Left lung (tissue), 10 donors: ENCODE measurements around the gene RPS6KA4. TPM values are rescaled to one million over a fixed set of nuclear protein-coding genes. Genes with fewer than 3 reads are reported as not detected.

Experiments
- ATAC-seq: fragments of 200-7000 bp; cut with Tn5 transposase; one replicate; pipeline ENCODE4 v1.9.1; 2020; ENCODE audit warnings: moderate library complexity
- DNase-seq, 4 donors: peaks; one replicate each; pipeline ENCODE4 v3.0.0-alpha.2; 2013 to 2020
- H3K27ac ChIP-seq, 2 donors: fragments of 200-600 bp; sonication (generic) in 1 of 2; one replicate each; pipeline versions ENCODE4 v1.5.0 to v1.8.0; 2020 to 2021
- H3K27me3 ChIP-seq, 2 donors: fragments of 200-600 bp; sonication (generic) in 1 of 2; one replicate each; pipeline versions ENCODE4 v1.5.0 to v1.8.0; 2020 to 2021
- H3K36me3 ChIP-seq, 2 donors: fragments of 200-600 bp; sonication (generic) in 1 of 2; one replicate each; pipeline versions ENCODE4 v1.5.0 to v1.8.0; 2020 to 2021
- H3K4me1 ChIP-seq, 2 donors: fragments of 200-600 bp; one replicate each; pipeline ENCODE4 v1.8.0; 2021
- H3K4me3 ChIP-seq, 2 donors: fragments of 200-600 bp; sonication (generic) in 1 of 2; one replicate each; pipeline versions ENCODE4 v1.5.0 to v1.8.0; 2020 to 2021; ENCODE audit warnings: mild to moderate bottlenecking in 1 of 2
- H3K9me3 ChIP-seq, 2 donors: fragments of 200-600 bp; sonication (generic) in 1 of 2; one replicate each; pipeline versions ENCODE4 v1.5.0 to v1.8.0; 2020 to 2021
- intact Hi-C, 2 donors: fragments of 100-400 bp; cut with DNase I; formaldehyde crosslinking; loops; one replicate each; pipeline versions ENCODE4 v1.11.2 to v1.14.2; 2022
- polyA plus RNA-seq, 6 donors: library from polyadenylated mRNA; unstranded; fragments of 120-200 nt; gene quantifications; one replicate each; pipeline ENCODE4 v1.2.1, GENCODE V29; 2013; ENCODE audit not compliant: insufficient read length in 6 of 6
- total RNA-seq, 2 donors: library from RNA; stranded (reverse); fragmentation: NEBNext Ultra II Directional; extraction: Animal tissue kit (Norgen Biotek cat#: 25700); gene quantifications; one replicate each; pipeline ENCODE4 v1.2.1, GENCODE V29; 2021
- TF ChIP-seq, protein P1 (sequence below), 2 donors: fragments of 200-600 bp; sonication (generic) in 1 of 2; IDR thresholded peaks; one replicate each; pipeline versions ENCODE4 v1.5.0 to v1.8.0; 2021; ENCODE audit warnings: antibody characterized with exemption in 2 of 2
- donor health status: DM: no; HTN: yes; CAD: no.
- donor health status: DM: no; HTN: no; CAD: no.

The RPS6KA4 gene
- total and polyA plus RNA-seq, 8 donors = 10.6 to 57.6 (median 14.1) TPM

DNA sequence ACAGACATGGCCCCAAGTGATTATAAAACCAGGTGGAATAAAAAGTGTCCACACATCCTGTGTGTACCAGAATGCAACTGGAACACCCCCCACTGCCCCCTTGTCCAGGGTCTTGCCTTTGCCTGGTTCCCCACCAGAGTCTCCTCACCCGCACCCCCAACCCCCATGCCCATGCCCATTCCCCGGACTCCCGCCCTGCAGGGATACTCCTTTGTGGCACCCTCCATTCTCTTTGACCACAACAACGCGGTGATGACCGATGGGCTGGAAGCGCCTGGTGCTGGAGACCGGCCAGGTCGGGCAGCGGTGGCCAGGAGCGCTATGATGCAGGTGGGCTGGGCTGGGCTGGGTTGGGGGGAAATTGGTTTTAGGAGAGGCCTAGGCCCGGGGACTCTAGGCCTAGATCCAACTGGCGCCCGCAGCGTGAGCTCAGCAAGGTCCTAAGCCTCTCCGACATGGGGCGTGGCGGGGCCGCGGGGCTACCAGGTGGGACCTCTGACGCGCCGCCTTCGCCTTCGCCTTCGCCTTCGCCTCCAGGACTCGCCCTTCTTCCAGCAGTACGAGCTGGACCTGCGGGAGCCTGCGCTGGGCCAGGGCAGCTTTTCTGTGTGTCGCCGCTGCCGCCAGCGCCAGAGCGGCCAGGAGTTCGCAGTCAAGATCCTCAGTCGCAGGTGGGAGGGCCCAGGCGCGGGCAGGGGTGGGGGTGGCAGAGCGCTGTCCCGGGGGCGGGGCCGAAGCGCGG is 9.1 kb downstream of the RPS6KA4 start:
- DNase-seq (peak in 1 of 4 donors; percentile 75), ATAC-seq (no peak)
- Histone ChIP-seq H3K27ac (no peak overlapping the region), H3K27me3 (no peaks in the 10 kb centered on the region), H3K36me3 (peaks cover 0 to 91% of the 10 kb centered on the region in 2 donors), H3K4me1 (no peaks in the 10 kb centered on the region), H3K9me3 (no peaks in the 10 kb centered on the region), H3K4me3 (no peak overlapping the region)
- TF ChIP-seq, protein P1, sequence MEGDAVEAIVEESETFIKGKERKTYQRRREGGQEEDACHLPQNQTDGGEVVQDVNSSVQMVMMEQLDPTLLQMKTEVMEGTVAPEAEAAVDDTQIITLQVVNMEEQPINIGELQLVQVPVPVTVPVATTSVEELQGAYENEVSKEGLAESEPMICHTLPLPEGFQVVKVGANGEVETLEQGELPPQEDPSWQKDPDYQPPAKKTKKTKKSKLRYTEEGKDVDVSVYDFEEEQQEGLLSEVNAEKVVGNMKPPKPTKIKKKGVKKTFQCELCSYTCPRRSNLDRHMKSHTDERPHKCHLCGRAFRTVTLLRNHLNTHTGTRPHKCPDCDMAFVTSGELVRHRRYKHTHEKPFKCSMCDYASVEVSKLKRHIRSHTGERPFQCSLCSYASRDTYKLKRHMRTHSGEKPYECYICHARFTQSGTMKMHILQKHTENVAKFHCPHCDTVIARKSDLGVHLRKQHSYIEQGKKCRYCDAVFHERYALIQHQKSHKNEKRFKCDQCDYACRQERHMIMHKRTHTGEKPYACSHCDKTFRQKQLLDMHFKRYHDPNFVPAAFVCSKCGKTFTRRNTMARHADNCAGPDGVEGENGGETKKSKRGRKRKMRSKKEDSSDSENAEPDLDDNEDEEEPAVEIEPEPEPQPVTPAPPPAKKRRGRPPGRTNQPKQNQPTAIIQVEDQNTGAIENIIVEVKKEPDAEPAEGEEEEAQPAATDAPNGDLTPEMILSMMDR (IDR thresholded peaks at IDR 0.05) = no peak
- intact Hi-C loops = no loop called here

DNA sequence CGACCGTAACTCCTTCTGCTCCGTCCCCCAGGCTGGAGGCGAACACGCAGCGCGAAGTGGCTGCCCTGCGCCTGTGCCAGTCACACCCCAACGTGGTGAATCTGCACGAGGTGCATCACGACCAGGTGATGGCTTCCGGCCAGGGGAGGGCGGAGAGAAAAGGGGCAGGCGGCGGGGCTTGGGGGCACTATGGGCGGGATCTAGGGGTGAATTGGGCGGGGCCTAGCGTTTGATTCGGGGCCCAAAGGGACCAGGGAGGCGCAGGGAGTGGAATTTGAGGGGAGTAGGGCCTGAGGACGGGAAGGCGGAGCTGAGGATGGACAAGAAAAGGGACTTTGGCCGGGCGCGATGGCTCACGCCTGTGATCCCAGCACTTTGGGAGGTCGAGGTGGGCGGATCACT is 9.7 kb downstream of the RPS6KA4 start:
- H3K36me3 ChIP-seq = peaks cover 0 to 85% of the 10 kb centered on the region in 2 donors
- no peaks in the 10 kb centered on the region for H3K4me1 ChIP-seq
- H3K4me3 ChIP-seq = no peak overlapping the region
- TF ChIP-seq, protein P1 (IDR thresholded peaks at IDR 0.05) = no peak
- no peak overlapping the region for H3K27ac ChIP-seq
- no peak for ATAC-seq
- intact Hi-C loops = no loop called here
- DNase-seq = peak in 1 of 4 donors; percentile 60
- no peaks in the 10 kb centered on the region for H3K9me3 ChIP-seq
- H3K27me3 ChIP-seq = no peaks in the 10 kb centered on the region

GRCh38 chr11:64369440-64370421 is 10.8 kb downstream of the RPS6KA4 start:
- Histone ChIP-seq H3K4me3 (no peak overlapping the region), H3K27ac (no peak overlapping the region), H3K4me1 (no peaks in the 10 kb centered on the region), H3K27me3 (no peaks in the 10 kb centered on the region), H3K36me3 (peaks cover 0 to 75% of the 10 kb centered on the region in 2 donors), H3K9me3 (no peaks in the 10 kb centered on the region)
- peak in 1 of 4 donors; percentile 72 for DNase-seq
- TF ChIP-seq, protein P1 (IDR thresholded peaks at IDR 0.05) = no peak
- no peak for ATAC-seq
- intact Hi-C loops = no loop called here

DNA sequence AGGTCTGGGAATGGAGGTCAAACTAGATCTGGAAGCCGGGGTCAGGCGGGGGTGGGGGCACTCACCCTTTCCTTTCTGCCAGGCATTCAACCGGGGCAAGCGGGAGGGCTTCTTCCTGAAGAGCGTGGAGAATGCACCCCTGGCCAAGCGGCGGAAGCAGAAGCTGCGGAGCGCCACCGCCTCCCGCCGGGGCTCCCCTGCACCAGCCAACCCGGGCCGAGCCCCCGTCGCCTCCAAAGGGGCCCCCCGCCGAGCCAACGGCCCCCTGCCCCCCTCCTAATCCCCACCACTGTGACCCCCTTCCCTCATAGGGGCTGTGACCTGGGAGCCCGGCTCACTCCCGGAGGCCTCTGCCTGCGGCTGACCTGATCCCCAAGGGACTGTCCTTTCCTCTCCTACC is 12.2 kb downstream of the RPS6KA4 start:
- intact Hi-C loops = no loop called here
- no peak for DNase-seq
- Histone ChIP-seq H3K4me3 (no peak overlapping the region), H3K9me3 (no peaks in the 10 kb centered on the region), H3K27ac (no peak overlapping the region), H3K4me1 (no peaks in the 10 kb centered on the region), H3K27me3 (no peaks in the 10 kb centered on the region), H3K36me3 (peaks cover 0 to 61% of the 10 kb centered on the region in 2 donors)
- ATAC-seq = no peak
- TF ChIP-seq, protein P1 (IDR thresholded peaks at IDR 0.05) = no peak

GRCh38 chr11:64372021-64372420 is 13.1 kb downstream of the RPS6KA4 start:
- DNase-seq (no peak), ATAC-seq (no peak)
- TF ChIP-seq, protein P1 (IDR thresholded peaks at IDR 0.05) = no peak

More at GRCh38 chr11:64372021-64372420, 13.1 kb downstream of the RPS6KA4 start:
- peaks cover 0 to 53% of the 10 kb centered on the region in 2 donors for H3K36me3 ChIP-seq
- intact Hi-C loops = no loop called here
- H3K9me3 ChIP-seq = no peaks in the 10 kb centered on the region
- H3K4me1 ChIP-seq = no peaks in the 10 kb centered on the region
- no peak overlapping the region for H3K27ac ChIP-seq
- no peaks in the 10 kb centered on the region for H3K27me3 ChIP-seq
- no peak overlapping the region for H3K4me3 ChIP-seq
